Endothelial cell of umbilical vein (primary cell): ENCODE measurements around the gene SAMD4A. TPM values are rescaled to one million over a fixed set of nuclear protein-coding genes. Genes with fewer than 3 reads are reported as not detected.

Experiments used
- BruUV-seq: library from RNA; stranded (reverse); fragments of 400-500 nt; replicated peaks from 2 replicates; lab custom pipeline; 2021; lab: Mats Ljungman, UMichigan
- CTCF ChIA-PET: fragments of 300-600, 350-600 bp; sonication (Branson Sonifier 250); formaldehyde crosslinking; loops from one replicate; lab custom pipeline; 2021; ENCODE audit warnings: antibody characterized with exemption, inconsistent platforms; lab: Charles Lee
- POLR2A ChIA-PET: fragments of 300-600, 350-600 bp; sonication (Branson Sonifier 250); formaldehyde crosslinking; loops from one replicate; lab custom pipeline; 2021; ENCODE audit warnings: antibody characterized with exemption, inconsistent platforms; lab: Charles Lee
- DNase-seq: peaks from one replicate; pipeline ENCODE4 v3.0.0-alpha.2; 2011; ENCODE audit warnings: low read depth, low spot score
- FAIRE-seq: peaks from 2 replicates; lab custom pipeline; 2011; peaks lifted over from hg19 to GRCh38; lab: Jason Lieb, UNC
- H2AFZ ChIP-seq: 2 replicates; pipeline ENCODE4 v1.6.0; 2012; ENCODE audit warnings: low read depth, low read length, control low read depth, inconsistent platforms
- H3K27ac ChIP-seq: 2 replicates; pipeline ENCODE4 v1.5.1; 2011; ENCODE audit warnings: low read depth, mild to moderate bottlenecking, control low read depth, low read length, moderate library complexity; ENCODE audit not compliant: insufficient read depth
- H3K27me3 ChIP-seq, 2 experiments: 2 replicates each; pipeline versions ENCODE4 v1.6.0 to v1.6.1; 2011; ENCODE audit warnings: low read length in 2 of 2, mixed read lengths in 1 of 2; ENCODE audit not compliant: control insufficient read depth in 2 of 2, insufficient read depth in 2 of 2
- H3K36me3 ChIP-seq, 2 experiments: 2 replicates in 1 of 2; 3 replicates in 1 of 2; pipeline ENCODE4 v1.5.1; 2011; ENCODE audit warnings: low read length in 2 of 2, mild to moderate bottlenecking in 1 of 2, moderate library complexity in 1 of 2; ENCODE audit not compliant: control insufficient read depth in 2 of 2, insufficient read depth in 2 of 2; ENCODE audit errors: extremely low read depth in 1 of 2
- H3K4me1 ChIP-seq: 3 replicates; pipeline ENCODE4 v1.5.1; 2011; ENCODE audit warnings: mild to moderate bottlenecking, low read length; ENCODE audit not compliant: control insufficient read depth, insufficient read depth; ENCODE audit errors: extremely low read depth
- H3K4me2 ChIP-seq: 2 replicates; pipeline ENCODE4 v1.6.1; 2011; ENCODE audit warnings: low read length, control low read depth, mixed read lengths; ENCODE audit not compliant: insufficient read depth
- H3K4me3 ChIP-seq, 3 experiments: fragments of 200-600 bp in 1 of 3; sonication (generic), shearing (Covaris generic) in 1 of 3; replicated peaks in 1 of 3; 2 replicates each; pipeline ENCODE4 v1.5.1; 2011 to 2016; ENCODE audit warnings: control low read depth in 3 of 3, low read length in 3 of 3, mild to moderate bottlenecking in 2 of 3, inconsistent platforms in 1 of 3, low read depth in 1 of 3, moderate library complexity in 1 of 3; ENCODE audit not compliant: insufficient read depth in 1 of 3
- H3K79me2 ChIP-seq: 2 replicates; pipeline ENCODE4 v1.6.0; 2012; ENCODE audit warnings: low read length, inconsistent platforms; ENCODE audit not compliant: control insufficient read depth, insufficient read depth
- H3K9ac ChIP-seq: replicated peaks from 2 replicates; pipeline ENCODE3; 2011; ENCODE audit warnings: low read length, control low read depth; ENCODE audit not compliant: insufficient read depth; ENCODE audit errors: extremely low read depth
- H3K9me1 ChIP-seq: replicated peaks from 3 replicates; pipeline ENCODE4 v1.6.0; 2011; ENCODE audit warnings: mild to moderate bottlenecking, low read length; ENCODE audit not compliant: control insufficient read depth, insufficient read depth; ENCODE audit errors: extremely low read depth
- H3K9me3 ChIP-seq: replicated peaks from 2 replicates; pipeline ENCODE4 v1.5.1; 2012; ENCODE audit warnings: low read length, inconsistent platforms; ENCODE audit not compliant: control insufficient read depth, insufficient read depth
- H4K20me1 ChIP-seq: replicated peaks from 2 replicates; pipeline ENCODE3; 2011; ENCODE audit warnings: mild to moderate bottlenecking, low read length; ENCODE audit not compliant: control insufficient read depth, insufficient read depth; ENCODE audit errors: extremely low read depth
- EZH2 ChIP-seq: IDR thresholded peaks from 2 replicates; pipeline ENCODE4 v1.6.1; 2012; ENCODE audit warnings: borderline replicate concordance, low read depth, mild to moderate bottlenecking, moderate library complexity, low read length, inconsistent platforms; ENCODE audit not compliant: severe bottlenecking
- FOS ChIP-seq: IDR thresholded peaks from 2 replicates; pipeline ENCODE4 v1.6.1; 2011; ENCODE audit warnings: mild to moderate bottlenecking, low read length, moderate library complexity, borderline replicate concordance; ENCODE audit not compliant: insufficient read depth
- GATA2 ChIP-seq: IDR thresholded peaks from 2 replicates; pipeline ENCODE4 v1.7.0; 2011; ENCODE audit warnings: low read depth, mild to moderate bottlenecking, moderate library complexity, mixed read lengths, low read length; ENCODE audit not compliant: insufficient read length, insufficient read depth
- JUN ChIP-seq: IDR thresholded peaks from 2 replicates; pipeline ENCODE4 v1.6.1; 2011; ENCODE audit warnings: borderline replicate concordance, low read depth; ENCODE audit not compliant: insufficient read length, insufficient read depth
- MAX ChIP-seq: IDR thresholded peaks from 2 replicates; pipeline ENCODE4 v1.6.1; 2011; ENCODE audit not compliant: insufficient read depth, insufficient read length
- POLR2A ChIP-seq: IDR thresholded peaks from 2 replicates; pipeline ENCODE4 v1.6.1; 2012; ENCODE audit warnings: low read depth, mild to moderate bottlenecking, control low read depth, low read length
- POLR2AphosphoS5 ChIP-seq: IDR thresholded peaks from 2 replicates; pipeline ENCODE4 v1.6.1; 2012; ENCODE audit warnings: low read depth, mild to moderate bottlenecking, control low read depth, low read length, moderate library complexity; ENCODE audit not compliant: insufficient read depth
- dilution Hi-C: fragments of 300-500 bp; cut with MboI; formaldehyde crosslinking; loops from one replicate; pipeline ENCODE4 v1.15.0; 2019; ENCODE audit warnings: low sequenced_read_pairs; ENCODE audit not compliant: extremely low pct_ligation_motif_present
- intact Hi-C: fragments of 100-400 bp; cut with micrococcal nuclease; formaldehyde crosslinking; loops from one replicate; pipeline ENCODE4 v1.10.0; 2022
- polyA plus RNA-seq, 4 experiments: library from polyadenylated mRNA; depleted of rRNA in 3 of 4; stranded (reverse) in 3 of 4; unstranded in 1 of 4; fragments of >200 nt; gene quantifications; 2 replicates each; pipeline versions ENCODE4 v1.2.1 to v1.2.3, GENCODE V29; 2011 to 2012; ENCODE audit warnings: missing spikeins in 1 of 4
- total RNA-seq: library from RNA; stranded (reverse); gene quantifications from 2 replicates; pipeline ENCODE4 v1.2.3, GENCODE V29; 2021

The SAMD4A gene
- total and polyA plus RNA-seq, 2 donors (not counting 3 experiments of a cell fraction or from before 2014, with no cell fraction given) = 37.7 to 95.3 TPM

GRCh38 chr14:54660604-54661111, 93.7 kb downstream of the SAMD4A start:
- Histone ChIP-seq H3K79me2 (peaks cover 64% of the 10 kb centered on the region), H3K9me1 (no peaks in the 10 kb centered on the region), H3K4me3 (no peak overlapping the region), H3K9ac (no peak overlapping the region), H3K4me1 (peaks cover 46% of the 10 kb centered on the region), H2AFZ (no peak overlapping the region), H3K4me2 (no peak overlapping the region), H4K20me1 (no peaks in the 10 kb centered on the region), H3K36me3 (no peaks in the 10 kb centered on the region), H3K27ac (no peak overlapping the region), H3K27me3 (no peaks in the 10 kb centered on the region), H3K9me3 (no peaks in the 10 kb centered on the region)
- no peak for TF ChIP-seq EZH2
- TF ChIP-seq POLR2AphosphoS5 = no peak
- TF ChIP-seq MAX = no peak
- TF ChIP-seq FOS = no peak
- TF ChIP-seq POLR2A = no peak
- TF ChIP-seq GATA2 = no peak
- no peak for TF ChIP-seq JUN
- intact Hi-C loops (no loop called here), dilution Hi-C loops (no loop called here)
- CTCF ChIA-PET = interaction anchor here (0.8 to 1.5 kb wide), 4 partner anchors 9 to 112 kb away, joined by 3 to 5 read pairs (median 4); no protein-coding TSS in a partner anchor
- no peak for FAIRE-seq
- no peak for DNase-seq
- POLR2A ChIA-PET = no interaction called here
- no TSS peak for BruUV-seq
